Panc1 (cell line): ENCODE data around the gene TMEM248. TPM values are rescaled to one million over a fixed set of nuclear protein-coding genes. Genes with fewer than 3 reads are reported as not detected.

Source experiments
- ATAC-seq: fragments of 200-7000 bp; cut with Tn5 transposase; 2 replicates; pipeline ENCODE4 v1.9.1; 2020; ENCODE audit warnings: mild to moderate bottlenecking, moderate library complexity
- BruUV-seq: library from RNA; stranded (reverse); fragments of 400-500 nt; replicated peaks from 2 replicates; lab custom pipeline; 2021; lab: Mats Ljungman, UMichigan
- CTCF ChIA-PET: fragments of 300-600 bp; sonication (Branson Sonifier 250); formaldehyde crosslinking; loops from one replicate; lab custom pipeline; 2022; ENCODE audit warnings: antibody characterized with exemption; lab: Charles Lee
- POLR2A ChIA-PET: fragments of 300-600 bp; sonication (Branson Sonifier 250); formaldehyde crosslinking; loops from one replicate; lab custom pipeline; 2022; ENCODE audit warnings: antibody characterized with exemption; lab: Charles Lee
- DNase-seq: peaks from one replicate; pipeline ENCODE4 v3.0.0-alpha.2; 2010; ENCODE audit warnings: low read depth, low spot score
- H3K27ac ChIP-seq: 2 replicates; pipeline ENCODE4 v1.5.1; 2011; ENCODE audit warnings: mild to moderate bottlenecking, low read length, inconsistent platforms
- H3K27me3 ChIP-seq: fragments of 200-500 bp; sonication (Bioruptor generic); 2 replicates; pipeline ENCODE4 v1.6.0; 2014; ENCODE audit warnings: low read length, inconsistent platforms; ENCODE audit not compliant: control insufficient read depth, insufficient read depth
- H3K36me3 ChIP-seq: fragments of 200-500 bp; sonication (Bioruptor generic); 2 replicates; pipeline ENCODE4 v1.5.1; 2014; ENCODE audit warnings: inconsistent platforms, mild to moderate bottlenecking, low read length, moderate library complexity; ENCODE audit not compliant: control insufficient read depth, insufficient read depth
- H3K4me1 ChIP-seq: 2 replicates; pipeline ENCODE4 v1.5.1; 2011; ENCODE audit warnings: inconsistent platforms, mild to moderate bottlenecking, low read length, moderate library complexity; ENCODE audit not compliant: control insufficient read depth, insufficient read depth
- H3K4me3 ChIP-seq, 2 experiments: 2 replicates each; pipeline ENCODE4 v1.5.1; 2011 to 2012; ENCODE audit warnings: low read depth in 2 of 2, low read length in 2 of 2, mild to moderate bottlenecking in 2 of 2, inconsistent platforms in 1 of 2, moderate library complexity in 1 of 2
- H3K9me3 ChIP-seq: fragments of 200-500 bp; sonication (Bioruptor generic); 2 replicates; pipeline ENCODE4 v1.5.1; 2014; ENCODE audit warnings: low read depth, mild to moderate bottlenecking, inconsistent platforms, low read length, moderate library complexity; ENCODE audit not compliant: control insufficient read depth, insufficient read depth
- POLR2AphosphoS5 ChIP-seq: IDR thresholded peaks from 2 replicates; pipeline ENCODE4 v1.6.1; 2012; ENCODE audit warnings: mild to moderate bottlenecking, low read depth, low read length, moderate library complexity
- SIN3A ChIP-seq: IDR thresholded peaks from 2 replicates; pipeline ENCODE4 v1.6.1; 2012; ENCODE audit warnings: low read depth, mild to moderate bottlenecking, low read length, moderate library complexity, borderline replicate concordance; ENCODE audit not compliant: insufficient read depth
- TCF7L2 ChIP-seq: IDR thresholded peaks from 2 replicates; pipeline ENCODE4 v1.6.1; 2011; ENCODE audit warnings: mild to moderate bottlenecking, low read depth, low read length, inconsistent platforms
- in situ Hi-C: cut with HindIII; loops from 2 replicates; pipeline ENCODE4 v1.10.0; 2016; ENCODE audit warnings: low sequenced_read_pairs, low pct_unique_long_range_greater_than_20kb
- intact Hi-C: fragments of 100-400 bp; cut with micrococcal nuclease; formaldehyde crosslinking; loops from one replicate; pipeline ENCODE4 v1.10.0; 2022; ENCODE audit not compliant: unreplicated experiment
- total RNA-seq: library from RNA; stranded (reverse); gene quantifications from one replicate; pipeline ENCODE4 v1.2.1, GENCODE V29; 2021; ENCODE audit not compliant: unreplicated experiment
- TF ChIP-seq, protein P1 (sequence below): fragments of 450-650 bp; IDR thresholded peaks from 2 replicates; pipeline ENCODE4 v1.5.1; 2017; ENCODE audit warnings: mild to moderate bottlenecking
- TF ChIP-seq, protein P2 (sequence below), 2 experiments: IDR thresholded peaks; 2 replicates each; pipeline ENCODE4 v1.6.1; 2011 to 2012; ENCODE audit warnings: low read depth in 2 of 2, control low read depth in 1 of 2, low read length in 1 of 2, mild to moderate bottlenecking in 1 of 2, moderate library complexity in 1 of 2; ENCODE audit not compliant: insufficient read depth in 1 of 2

TMEM248 gene
- total RNA-seq, 1 experiment from 2014 or later = 176 TPM

DNA sequence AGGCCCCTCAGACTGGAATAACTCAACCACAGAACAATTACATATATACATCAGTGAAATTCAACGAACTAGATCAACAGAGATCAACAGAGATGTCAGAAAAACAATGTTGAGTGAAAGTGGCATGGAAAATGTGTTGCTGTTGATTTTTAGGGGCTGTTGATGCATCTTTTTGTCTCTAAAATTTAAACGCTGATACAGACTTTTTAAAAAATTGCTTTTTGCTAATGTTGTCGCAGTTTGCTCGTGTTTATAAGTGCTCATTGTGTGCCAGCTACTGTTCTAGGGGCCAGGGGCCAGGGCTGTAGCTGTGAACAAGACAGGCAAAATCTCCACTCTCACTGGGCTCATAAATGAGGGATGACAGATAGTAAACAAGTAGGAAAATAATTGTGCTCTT lies 18.3 kb downstream of the TMEM248 start:
- ChIA-PET POLR2A (no interaction called here), CTCF (no interaction called here)
- intact Hi-C loops = no loop called here
- H3K9me3 ChIP-seq = no peaks in the 10 kb centered on the region
- TF ChIP-seq, protein P1, sequence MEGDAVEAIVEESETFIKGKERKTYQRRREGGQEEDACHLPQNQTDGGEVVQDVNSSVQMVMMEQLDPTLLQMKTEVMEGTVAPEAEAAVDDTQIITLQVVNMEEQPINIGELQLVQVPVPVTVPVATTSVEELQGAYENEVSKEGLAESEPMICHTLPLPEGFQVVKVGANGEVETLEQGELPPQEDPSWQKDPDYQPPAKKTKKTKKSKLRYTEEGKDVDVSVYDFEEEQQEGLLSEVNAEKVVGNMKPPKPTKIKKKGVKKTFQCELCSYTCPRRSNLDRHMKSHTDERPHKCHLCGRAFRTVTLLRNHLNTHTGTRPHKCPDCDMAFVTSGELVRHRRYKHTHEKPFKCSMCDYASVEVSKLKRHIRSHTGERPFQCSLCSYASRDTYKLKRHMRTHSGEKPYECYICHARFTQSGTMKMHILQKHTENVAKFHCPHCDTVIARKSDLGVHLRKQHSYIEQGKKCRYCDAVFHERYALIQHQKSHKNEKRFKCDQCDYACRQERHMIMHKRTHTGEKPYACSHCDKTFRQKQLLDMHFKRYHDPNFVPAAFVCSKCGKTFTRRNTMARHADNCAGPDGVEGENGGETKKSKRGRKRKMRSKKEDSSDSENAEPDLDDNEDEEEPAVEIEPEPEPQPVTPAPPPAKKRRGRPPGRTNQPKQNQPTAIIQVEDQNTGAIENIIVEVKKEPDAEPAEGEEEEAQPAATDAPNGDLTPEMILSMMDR = no peak
- TF ChIP-seq TCF7L2 = no peak
- no peak for TF ChIP-seq POLR2AphosphoS5
- TF ChIP-seq, protein P2, sequence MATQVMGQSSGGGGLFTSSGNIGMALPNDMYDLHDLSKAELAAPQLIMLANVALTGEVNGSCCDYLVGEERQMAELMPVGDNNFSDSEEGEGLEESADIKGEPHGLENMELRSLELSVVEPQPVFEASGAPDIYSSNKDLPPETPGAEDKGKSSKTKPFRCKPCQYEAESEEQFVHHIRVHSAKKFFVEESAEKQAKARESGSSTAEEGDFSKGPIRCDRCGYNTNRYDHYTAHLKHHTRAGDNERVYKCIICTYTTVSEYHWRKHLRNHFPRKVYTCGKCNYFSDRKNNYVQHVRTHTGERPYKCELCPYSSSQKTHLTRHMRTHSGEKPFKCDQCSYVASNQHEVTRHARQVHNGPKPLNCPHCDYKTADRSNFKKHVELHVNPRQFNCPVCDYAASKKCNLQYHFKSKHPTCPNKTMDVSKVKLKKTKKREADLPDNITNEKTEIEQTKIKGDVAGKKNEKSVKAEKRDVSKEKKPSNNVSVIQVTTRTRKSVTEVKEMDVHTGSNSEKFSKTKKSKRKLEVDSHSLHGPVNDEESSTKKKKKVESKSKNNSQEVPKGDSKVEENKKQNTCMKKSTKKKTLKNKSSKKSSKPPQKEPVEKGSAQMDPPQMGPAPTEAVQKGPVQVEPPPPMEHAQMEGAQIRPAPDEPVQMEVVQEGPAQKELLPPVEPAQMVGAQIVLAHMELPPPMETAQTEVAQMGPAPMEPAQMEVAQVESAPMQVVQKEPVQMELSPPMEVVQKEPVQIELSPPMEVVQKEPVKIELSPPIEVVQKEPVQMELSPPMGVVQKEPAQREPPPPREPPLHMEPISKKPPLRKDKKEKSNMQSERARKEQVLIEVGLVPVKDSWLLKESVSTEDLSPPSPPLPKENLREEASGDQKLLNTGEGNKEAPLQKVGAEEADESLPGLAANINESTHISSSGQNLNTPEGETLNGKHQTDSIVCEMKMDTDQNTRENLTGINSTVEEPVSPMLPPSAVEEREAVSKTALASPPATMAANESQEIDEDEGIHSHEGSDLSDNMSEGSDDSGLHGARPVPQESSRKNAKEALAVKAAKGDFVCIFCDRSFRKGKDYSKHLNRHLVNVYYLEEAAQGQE (IDR thresholded peaks at IDR 0.05; ENCODE audit: insufficient read depth in 1 of 2, low read depth in 2 of 2, low read length in 1 of 2) = no peak
- no peak for TF ChIP-seq SIN3A
- ATAC-seq (no peak), DNase-seq (no peak)
- peaks cover under 1% of the 10 kb centered on the region for H3K36me3 ChIP-seq
- H3K4me3 ChIP-seq = no peak overlapping the region
- H3K27me3 ChIP-seq = no peaks in the 10 kb centered on the region
- H3K27ac ChIP-seq = no peak overlapping the region
- in situ Hi-C loops = no loop called here
- TSS peak; percentile 40 for BruUV-seq
- H3K4me1 ChIP-seq = no peaks in the 10 kb centered on the region

DNA sequence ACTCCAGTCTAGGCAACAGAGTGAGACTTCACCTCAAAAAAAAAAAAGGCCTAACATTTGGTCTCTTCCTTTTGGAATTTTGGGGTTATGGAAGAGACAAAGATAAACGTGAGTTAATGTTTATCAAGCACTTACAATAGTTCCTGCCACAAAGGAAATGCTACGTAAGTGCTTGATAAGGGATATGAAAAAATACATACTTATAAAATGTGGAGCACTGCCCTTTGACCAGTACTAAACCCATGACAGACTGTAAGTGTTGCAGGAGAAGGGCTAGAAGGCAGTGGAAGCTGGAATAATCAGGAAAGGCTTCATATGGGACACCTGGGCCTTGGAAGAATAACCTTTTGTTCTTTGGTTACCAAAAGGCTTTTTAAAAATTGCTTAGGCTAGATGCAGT lies 25.5 kb downstream of the TMEM248 start:
- ChIA-PET CTCF (no interaction called here), POLR2A (no interaction called here)
- DNase-seq (no peak), ATAC-seq (no peak; the same call in 1 of the 2 replicates)
- BruUV-seq = no TSS peak
- intact Hi-C loops = no loop called here
- Histone ChIP-seq H3K36me3 (peaks cover 24% of the 10 kb centered on the region), H3K4me3 (no peak overlapping the region), H3K27ac (no peak overlapping the region), H3K27me3 (no peaks in the 10 kb centered on the region), H3K4me1 (no peaks in the 10 kb centered on the region), H3K9me3 (no peaks in the 10 kb centered on the region)
- in situ Hi-C loops = no loop called here
- TF ChIP-seq, protein P1 = no peak
- no peak for TF ChIP-seq TCF7L2
- TF ChIP-seq POLR2AphosphoS5 = no peak
- TF ChIP-seq, protein P2 (IDR thresholded peaks at IDR 0.05; ENCODE audit: insufficient read depth in 1 of 2, low read depth in 2 of 2, low read length in 1 of 2) = no peak
- TF ChIP-seq SIN3A = no peak
